Measurements from ENCODE around the gene ANKRD17.

DNA sequence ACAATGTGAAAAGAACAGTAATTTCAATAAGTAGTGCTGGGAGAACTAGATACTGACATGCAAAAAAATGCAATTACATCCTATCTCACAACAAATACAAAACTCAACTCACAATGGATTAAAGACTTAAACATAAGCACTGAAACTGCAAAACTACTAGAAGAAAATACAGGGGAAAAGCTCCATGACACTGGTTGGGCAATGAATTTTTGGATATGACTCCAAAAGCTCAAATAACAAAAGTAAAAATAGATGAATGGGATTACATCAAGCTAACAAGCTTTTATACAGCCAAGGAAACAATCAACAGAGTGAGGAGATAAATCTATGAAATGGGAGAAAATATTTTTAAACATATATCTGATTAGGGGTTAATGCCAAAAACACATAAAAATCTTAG lies 53.1 kb downstream of the ANKRD17 start:
- TF ChIP-seq, protein P1, sequence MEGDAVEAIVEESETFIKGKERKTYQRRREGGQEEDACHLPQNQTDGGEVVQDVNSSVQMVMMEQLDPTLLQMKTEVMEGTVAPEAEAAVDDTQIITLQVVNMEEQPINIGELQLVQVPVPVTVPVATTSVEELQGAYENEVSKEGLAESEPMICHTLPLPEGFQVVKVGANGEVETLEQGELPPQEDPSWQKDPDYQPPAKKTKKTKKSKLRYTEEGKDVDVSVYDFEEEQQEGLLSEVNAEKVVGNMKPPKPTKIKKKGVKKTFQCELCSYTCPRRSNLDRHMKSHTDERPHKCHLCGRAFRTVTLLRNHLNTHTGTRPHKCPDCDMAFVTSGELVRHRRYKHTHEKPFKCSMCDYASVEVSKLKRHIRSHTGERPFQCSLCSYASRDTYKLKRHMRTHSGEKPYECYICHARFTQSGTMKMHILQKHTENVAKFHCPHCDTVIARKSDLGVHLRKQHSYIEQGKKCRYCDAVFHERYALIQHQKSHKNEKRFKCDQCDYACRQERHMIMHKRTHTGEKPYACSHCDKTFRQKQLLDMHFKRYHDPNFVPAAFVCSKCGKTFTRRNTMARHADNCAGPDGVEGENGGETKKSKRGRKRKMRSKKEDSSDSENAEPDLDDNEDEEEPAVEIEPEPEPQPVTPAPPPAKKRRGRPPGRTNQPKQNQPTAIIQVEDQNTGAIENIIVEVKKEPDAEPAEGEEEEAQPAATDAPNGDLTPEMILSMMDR (IDR thresholded peaks at IDR 0.05; ENCODE audit: low read depth, low read length): no peak
- no peak for TF ChIP-seq POLR2A (IDR thresholded peaks at IDR 0.05; ENCODE audit: extremely low read depth, insufficient read length)
- TF ChIP-seq MYC (IDR thresholded peaks at IDR 0.05; ENCODE audit: low read depth, low read length): no peak
- TF ChIP-seq, protein P2, sequence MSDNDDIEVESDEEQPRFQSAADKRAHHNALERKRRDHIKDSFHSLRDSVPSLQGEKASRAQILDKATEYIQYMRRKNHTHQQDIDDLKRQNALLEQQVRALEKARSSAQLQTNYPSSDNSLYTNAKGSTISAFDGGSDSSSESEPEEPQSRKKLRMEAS (IDR thresholded peaks at IDR 0.05; ENCODE audit: low read depth, low read length): no peak
